Gastrocnemius medialis (tissue), 4 donors: ENCODE measurements around the gene ALCAM. TPM values are rescaled to one million over a fixed set of nuclear protein-coding genes. Genes with fewer than 3 reads are reported as not detected.

Experiments used
- ATAC-seq, 2 donors: fragments of 150-250 bp; one replicate each; pipeline ENCODE4 v1.9.1; 2016
- DNase-seq, 2 donors: peaks; one replicate each; pipeline ENCODE4 v3.0.0-alpha.2; 2019
- H3K27ac ChIP-seq, 4 donors: fragments of 200-600 bp; sonication (generic); 1 replicate in 1 of 4; 2 replicates in 3 of 4; pipeline ENCODE4 v1.5.1; 2016 to 2018; ENCODE audit warnings: mild to moderate bottlenecking in 2 of 4, moderate library complexity in 1 of 4
- H3K27me3 ChIP-seq, 3 donors: fragments of 200-600 bp; sonication (generic) in 2 of 3; 1 replicate in 1 of 3; 2 replicates in 2 of 3; pipeline versions ENCODE4 v1.5.1 to v1.6.0; 2016 to 2019; ENCODE audit warnings: mild to moderate bottlenecking in 1 of 3, moderate library complexity in 1 of 3
- H3K36me3 ChIP-seq, 2 donors: fragments of 200-600 bp; sonication (generic) in 1 of 2; one replicate each; pipeline ENCODE4 v1.5.1; 2017 to 2018
- H3K4me1 ChIP-seq, 2 donors: fragments of 200-600 bp; sonication (generic) in 1 of 2; one replicate each; pipeline ENCODE4 v1.5.1; 2016 to 2017; ENCODE audit warnings: mild to moderate bottlenecking in 2 of 2
- H3K4me3 ChIP-seq, 4 donors: fragments of 200-600 bp; sonication (generic) in 3 of 4; 1 replicate in 1 of 4; 2 replicates in 3 of 4; pipeline ENCODE4 v1.5.1; 2016 to 2019; ENCODE audit warnings: mild to moderate bottlenecking in 2 of 4
- H3K9me3 ChIP-seq, 3 donors: fragments of 200-600 bp; sonication (generic) in 2 of 3; 1 replicate in 1 of 3; 2 replicates in 2 of 3; pipeline ENCODE4 v1.5.1; 2016 to 2019
- POLR2A ChIP-seq, 2 donors: fragments of 450-650 bp; IDR thresholded peaks; one replicate each; pipeline ENCODE4 v1.6.1; 2017; ENCODE audit warnings: antibody characterized with exemption in 2 of 2, mild to moderate bottlenecking in 2 of 2, moderate library complexity in 2 of 2
- in situ Hi-C, 4 donors: fragments of 200-750 bp; cut with MboI; loops; one replicate each; pipeline versions ENCODE4 v1.15.0 to v1.8.0; 2017; ENCODE audit warnings: low sequenced_read_pairs in 4 of 4
- intact Hi-C: fragments of 100-400 bp; cut with DNase I; formaldehyde crosslinking; loops from one replicate; pipeline ENCODE4 v1.15.1; 2023; ENCODE audit warnings: low total_unique reads
- total RNA-seq, 4 donors: library from RNA; depleted of rRNA; stranded (reverse); fragments of >200 nt; gene quantifications; one replicate each; pipeline versions ENCODE4 v1.1.0 to v1.2.3, GENCODE V29; 2016
- TF ChIP-seq, protein P1 (sequence below), 5 experiments: fragments of 450-650 bp in 3 of 5; fragments of 200-600 bp in 2 of 5; sonication (generic) in 2 of 5; IDR thresholded peaks in 4 of 5; conservative IDR thresholded peaks in 1 of 5; 1 replicate in 4 of 5; 2 replicates in 1 of 5; pipeline ENCODE4 v1.5.1; 2016 to 2019; ENCODE audit warnings: antibody characterized with exemption in 5 of 5, mild to moderate bottlenecking in 3 of 5, moderate library complexity in 3 of 5

Gene ALCAM
- total RNA-seq, 4 donors from 2014 or later = 0.82 to 3.5 (median 1.6) TPM

DNA sequence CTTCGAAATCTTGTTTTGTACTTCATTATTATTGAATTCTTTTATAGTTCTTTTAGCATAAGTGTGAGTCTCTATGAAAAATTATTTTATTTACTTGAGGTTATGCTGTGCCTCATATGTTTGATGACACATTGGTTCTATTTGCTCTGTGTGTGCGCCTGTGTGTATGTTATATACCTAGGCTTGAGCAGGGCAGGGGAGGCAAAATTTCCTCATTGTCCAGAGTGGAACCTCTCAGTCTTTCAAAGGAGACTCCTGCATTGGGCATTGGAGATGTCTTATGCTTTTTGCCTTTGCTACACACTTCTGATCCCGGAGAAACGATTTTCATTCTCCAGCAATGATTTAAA lies 58.4 kb downstream of the ALCAM start:
- TF ChIP-seq, protein P1, sequence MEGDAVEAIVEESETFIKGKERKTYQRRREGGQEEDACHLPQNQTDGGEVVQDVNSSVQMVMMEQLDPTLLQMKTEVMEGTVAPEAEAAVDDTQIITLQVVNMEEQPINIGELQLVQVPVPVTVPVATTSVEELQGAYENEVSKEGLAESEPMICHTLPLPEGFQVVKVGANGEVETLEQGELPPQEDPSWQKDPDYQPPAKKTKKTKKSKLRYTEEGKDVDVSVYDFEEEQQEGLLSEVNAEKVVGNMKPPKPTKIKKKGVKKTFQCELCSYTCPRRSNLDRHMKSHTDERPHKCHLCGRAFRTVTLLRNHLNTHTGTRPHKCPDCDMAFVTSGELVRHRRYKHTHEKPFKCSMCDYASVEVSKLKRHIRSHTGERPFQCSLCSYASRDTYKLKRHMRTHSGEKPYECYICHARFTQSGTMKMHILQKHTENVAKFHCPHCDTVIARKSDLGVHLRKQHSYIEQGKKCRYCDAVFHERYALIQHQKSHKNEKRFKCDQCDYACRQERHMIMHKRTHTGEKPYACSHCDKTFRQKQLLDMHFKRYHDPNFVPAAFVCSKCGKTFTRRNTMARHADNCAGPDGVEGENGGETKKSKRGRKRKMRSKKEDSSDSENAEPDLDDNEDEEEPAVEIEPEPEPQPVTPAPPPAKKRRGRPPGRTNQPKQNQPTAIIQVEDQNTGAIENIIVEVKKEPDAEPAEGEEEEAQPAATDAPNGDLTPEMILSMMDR (IDR thresholded peaks at IDR 0.05 in 4 of 5, conservative IDR thresholded peaks at IDR 0.05 in 1 of 5) = no peak
- no peak for TF ChIP-seq POLR2A (IDR thresholded peaks at IDR 0.05)

DNA sequence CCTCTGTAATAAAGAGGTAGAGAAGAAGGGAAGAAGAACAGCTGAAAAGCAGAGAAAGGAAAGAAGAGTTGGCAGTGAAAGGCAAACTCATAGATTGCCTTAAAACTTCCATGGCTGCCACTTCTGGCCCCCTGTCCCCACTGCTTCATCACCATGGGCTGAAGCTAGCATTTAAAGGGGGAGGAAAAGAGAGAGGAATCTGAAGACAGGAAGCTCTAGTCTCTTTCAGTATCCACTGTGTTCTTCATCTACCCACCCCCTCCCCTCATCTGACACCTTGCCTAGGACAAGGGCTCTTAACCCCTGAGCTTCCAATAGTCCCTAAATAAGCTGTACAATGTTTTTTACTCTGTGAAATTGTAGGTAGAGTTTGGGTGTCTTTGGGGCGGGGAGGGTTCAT lies 60.6 kb downstream of the ALCAM start:
- intact Hi-C loops (no loop called here), in situ Hi-C loops (no loop called here)
- TF ChIP-seq POLR2A (IDR thresholded peaks at IDR 0.05) = no peak
- TF ChIP-seq, protein P1 (IDR thresholded peaks at IDR 0.05 in 4 of 5, conservative IDR thresholded peaks at IDR 0.05 in 1 of 5) = no peak
- H3K27ac ChIP-seq = no peak overlapping the region
- no peaks in the 10 kb centered on the region for H3K9me3 ChIP-seq
- H3K4me1 ChIP-seq = no peaks in the 10 kb centered on the region
- H3K36me3 ChIP-seq = no peaks in the 10 kb centered on the region
- DNase-seq (no peak), ATAC-seq (no peak)
- no peak overlapping the region for H3K4me3 ChIP-seq
- no peaks in the 10 kb centered on the region for H3K27me3 ChIP-seq

More for the DNA sequence above, 58.4 kb downstream of the ALCAM start:
- no peaks in the 10 kb centered on the region for H3K9me3 ChIP-seq
- ATAC-seq (no peak), DNase-seq (no peak)
- in situ Hi-C loops = no loop called here
- H3K4me1 ChIP-seq = no peaks in the 10 kb centered on the region
- H3K4me3 ChIP-seq = no peak overlapping the region
- H3K27ac ChIP-seq = no peak overlapping the region
- no peaks in the 10 kb centered on the region for H3K27me3 ChIP-seq
- no peaks in the 10 kb centered on the region for H3K36me3 ChIP-seq
- intact Hi-C loops = no loop called here

DNA sequence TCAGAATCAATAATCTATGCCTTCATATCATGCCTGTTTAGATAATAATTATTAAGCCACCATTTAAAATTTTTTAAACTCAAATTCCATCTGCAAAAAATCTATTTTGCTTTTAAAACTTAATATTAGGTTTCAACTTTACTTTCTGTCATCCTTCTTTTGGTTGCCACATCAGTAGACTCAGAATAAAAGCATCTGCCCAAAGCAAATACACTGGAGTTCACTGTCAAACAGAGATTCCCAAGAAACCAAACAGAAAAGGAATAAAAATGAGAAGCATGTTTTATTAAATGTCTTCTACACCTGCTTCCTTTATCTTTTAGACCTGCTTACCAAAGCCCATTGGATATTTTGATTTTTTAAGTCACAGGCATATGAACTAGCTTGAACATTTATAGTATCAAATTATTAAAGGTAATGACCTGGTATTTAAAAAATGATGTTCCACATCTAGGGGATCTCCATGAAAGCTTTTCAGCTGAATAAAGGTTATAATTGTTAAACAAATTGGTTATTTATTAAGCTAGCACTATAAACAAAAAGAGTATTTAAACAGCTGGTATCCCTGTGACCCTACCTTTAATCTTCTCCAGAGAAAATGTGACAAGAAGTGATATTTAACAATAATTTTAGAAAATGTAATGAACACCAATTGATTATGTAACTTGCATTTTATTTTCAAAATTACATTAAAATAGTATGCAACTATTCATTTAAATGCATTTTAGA lies 62.5 kb downstream of the ALCAM start:
- H3K4me3 ChIP-seq = no peak overlapping the region
- intact Hi-C loops = no loop called here
- DNase-seq = no peak
- in situ Hi-C loops = no loop called here
- no peak overlapping the region for H3K27ac ChIP-seq
- no peaks in the 10 kb centered on the region for H3K4me1 ChIP-seq
- no peaks in the 10 kb centered on the region for H3K27me3 ChIP-seq
- no peak for ATAC-seq
- TF ChIP-seq, protein P1 (IDR thresholded peaks at IDR 0.05 in 4 of 5, conservative IDR thresholded peaks at IDR 0.05 in 1 of 5) = no peak
- no peak for TF ChIP-seq POLR2A (IDR thresholded peaks at IDR 0.05)
- no peaks in the 10 kb centered on the region for H3K9me3 ChIP-seq
- no peaks in the 10 kb centered on the region for H3K36me3 ChIP-seq

DNA sequence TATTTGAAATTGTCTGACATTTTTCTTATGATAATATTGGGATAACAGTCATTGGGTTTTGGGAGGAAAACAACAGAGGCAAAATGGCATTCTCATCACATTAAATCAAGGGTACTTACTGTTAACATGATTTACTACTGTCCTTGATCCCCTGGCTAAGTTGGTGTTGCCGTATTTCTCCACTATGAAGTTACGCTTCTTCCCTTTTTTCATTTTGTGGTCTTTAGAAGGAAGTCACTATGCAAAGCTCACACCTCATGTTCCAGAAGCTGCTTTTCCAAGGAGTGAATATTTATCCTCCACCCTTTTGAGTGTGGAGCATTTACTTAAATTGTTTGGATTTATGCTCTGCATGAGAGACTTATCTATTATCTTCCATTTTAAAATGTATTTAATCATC lies 63.7 kb downstream of the ALCAM start:
- Histone ChIP-seq H3K36me3 (no peaks in the 10 kb centered on the region), H3K4me3 (no peak overlapping the region), H3K4me1 (no peaks in the 10 kb centered on the region), H3K27ac (no peak overlapping the region), H3K27me3 (no peaks in the 10 kb centered on the region), H3K9me3 (no peaks in the 10 kb centered on the region)
- intact Hi-C loops = no loop called here
- in situ Hi-C loops = no loop called here
- TF ChIP-seq POLR2A (IDR thresholded peaks at IDR 0.05) = no peak
- TF ChIP-seq, protein P1 (IDR thresholded peaks at IDR 0.05 in 4 of 5, conservative IDR thresholded peaks at IDR 0.05 in 1 of 5) = no peak
- ATAC-seq (no peak), DNase-seq (no peak)

DNA sequence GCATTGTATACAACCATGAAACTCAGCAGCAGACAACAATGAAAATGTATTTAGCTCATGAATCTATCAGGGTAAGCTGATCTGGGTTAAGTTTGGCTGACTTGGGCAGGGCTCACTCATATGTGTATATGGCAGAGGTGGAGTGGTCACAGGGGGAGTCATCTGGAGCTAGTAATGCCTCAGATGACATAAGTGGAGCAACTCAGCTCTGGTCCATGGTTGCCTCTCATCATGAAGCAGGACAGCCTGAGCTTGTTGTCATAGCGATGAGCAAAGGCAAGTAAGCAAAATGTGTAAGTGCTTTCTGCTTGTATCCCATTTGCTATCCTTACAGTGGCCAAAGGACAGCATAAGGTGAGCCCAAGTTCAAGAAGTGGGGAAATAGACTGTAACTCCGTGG lies 64.5 kb downstream of the ALCAM start:
- TF ChIP-seq, protein P1 (IDR thresholded peaks at IDR 0.05 in 4 of 5, conservative IDR thresholded peaks at IDR 0.05 in 1 of 5) = no peak
- no peak for TF ChIP-seq POLR2A (IDR thresholded peaks at IDR 0.05)
- H3K4me3 ChIP-seq = no peak overlapping the region
- in situ Hi-C loops (no loop called here), intact Hi-C loops (no loop called here)
- no peaks in the 10 kb centered on the region for H3K4me1 ChIP-seq
- H3K9me3 ChIP-seq = no peaks in the 10 kb centered on the region
- no peaks in the 10 kb centered on the region for H3K27me3 ChIP-seq
- H3K27ac ChIP-seq = no peak overlapping the region
- ATAC-seq = no peak
- no peaks in the 10 kb centered on the region for H3K36me3 ChIP-seq
- no peak for DNase-seq
